Measurements from ENCODE around the gene C15orf40. TPM values are rescaled to one million over a fixed set of nuclear protein-coding genes. Genes with fewer than 3 reads are reported as not detected.

C15orf40 gene
- total and polyA plus RNA-seq, 4 donors, result 7.3 to 25.2 (median 11.3) TPM

GRCh38 chr15:83053151-83053550 is 41.7 kb upstream of the C15orf40 start:
- peaks cover 8 to 29% (median 21%) of the 10 kb centered on the region in 4 donors for H3K36me3 ChIP-seq (ENCODE audit: control insufficient read depth in 4 of 4, insufficient read depth in 3 of 4, low read depth in 1 of 4, low read length in 3 of 4)
- H3K9me3 ChIP-seq (ENCODE audit: control insufficient read depth in 4 of 4, low read length in 3 of 4), result no peaks in the 10 kb centered on the region
- H3K27me3 ChIP-seq (ENCODE audit: control insufficient read depth in 4 of 4, insufficient read depth in 4 of 4, low read length in 3 of 4), result no peaks in the 10 kb centered on the region
- no peak overlapping the region for H3K9ac ChIP-seq (ENCODE audit: low read depth in 1 of 2, low read length in 2 of 2)
- H3K27ac ChIP-seq (ENCODE audit: low read depth in 1 of 2, low read length in 2 of 2), result no peak overlapping the region
- H3K4me3 ChIP-seq (ENCODE audit: low read depth in 1 of 3, low read length in 3 of 3), result no peak overlapping the region
- no peak for TF ChIP-seq TAF1 (conservative IDR thresholded peaks at IDR 0.05)
- TF ChIP-seq HNF4A (conservative IDR thresholded peaks at IDR 0.05), result no peak
- no peak for TF ChIP-seq REST (IDR thresholded peaks at IDR 0.05)
- no peak for TF ChIP-seq RXRA (IDR thresholded peaks at IDR 0.05)
- TF ChIP-seq MAX (IDR thresholded peaks at IDR 0.05), result no peak
- no peak for TF ChIP-seq EGR1 (IDR thresholded peaks at IDR 0.05; ENCODE audit: low read depth in 2 of 2)
- TF ChIP-seq ZBTB33 (IDR thresholded peaks at IDR 0.05), result no peak
- TF ChIP-seq FOXA1 (IDR thresholded peaks at IDR 0.05), result no peak
- TF ChIP-seq CTCF (IDR thresholded peaks at IDR 0.05; ENCODE audit: low read depth, low read length, missing input control), result no peak
- TF ChIP-seq NR2F2 (IDR thresholded peaks at IDR 0.05), result no peak
- no peak for TF ChIP-seq SP1 (IDR thresholded peaks at IDR 0.05)
- no peaks in the 10 kb centered on the region for H3K4me1 ChIP-seq (ENCODE audit: control insufficient read depth in 4 of 4, insufficient read depth in 4 of 4, low read length in 3 of 4)
- no peak for DNase-seq (ENCODE audit: low spot score)

- peaks cover 9 to 34% (median 22%) of the 10 kb centered on the region in 4 donors for H3K36me3 ChIP-seq (ENCODE audit: control insufficient read depth in 4 of 4, insufficient read depth in 3 of 4, low read depth in 1 of 4, low read length in 3 of 4)
- TF ChIP-seq CTCF (IDR thresholded peaks at IDR 0.05; ENCODE audit: low read depth, low read length, missing input control), result no peak
- no peaks in the 10 kb centered on the region for H3K9me3 ChIP-seq (ENCODE audit: control insufficient read depth in 4 of 4, low read length in 3 of 4)
- H3K4me3 ChIP-seq (ENCODE audit: low read depth in 1 of 3, low read length in 3 of 3), result no peak overlapping the region
- H3K9ac ChIP-seq (ENCODE audit: low read depth in 1 of 2, low read length in 2 of 2), result no peak overlapping the region
- 86% methylated on average over 3 of the region's 3 CpGs for WGBS
- H3K4me1 ChIP-seq (ENCODE audit: control insufficient read depth in 4 of 4, insufficient read depth in 4 of 4, low read length in 3 of 4), result no peaks in the 10 kb centered on the region
- H3K27me3 ChIP-seq (ENCODE audit: control insufficient read depth in 4 of 4, insufficient read depth in 4 of 4, low read length in 3 of 4), result no peaks in the 10 kb centered on the region
- H3K27ac ChIP-seq (ENCODE audit: low read depth in 1 of 2, low read length in 2 of 2), result no peak overlapping the region
- DNase-seq (ENCODE audit: low spot score), result no peak
Observed at GRCh38 chr15:83046558-83047127, 35.2 kb upstream of the C15orf40 start.

All from liver (tissue), 9 donors.